Muscle of arm (tissue), 14 donors: ENCODE data around the gene ITGA5. TPM values are rescaled to one million over a fixed set of nuclear protein-coding genes. Genes with fewer than 3 reads are reported as not detected.

ENCODE experiments used
- DNase-seq: peaks from one replicate; pipeline ENCODE4 v3.0.0-alpha.2; 2013
- long read RNA-seq, 11 donors: transcript quantifications; one replicate each; lab custom pipeline, GENCODE V29; 2026
- polyA plus RNA-seq, 12 donors: library from polyadenylated mRNA; unstranded; fragments of 120-200 nt; gene quantifications; one replicate each; pipeline ENCODE4 v1.2.1, GENCODE V29; 2013; ENCODE audit not compliant: insufficient read length in 12 of 12

The ITGA5 gene
- 100 to 1,000 TPM in 9 of 12 donors, 10 to 100 TPM in 2, not detected in 1; 94.6 to 117 (median 107) TPM for polyA plus RNA-seq
- long read RNA-seq, donor 1, partial matches to known transcripts, result 0 of 1 reads
- long read RNA-seq, donor 1, other reads (novel, unspliced or antisense), result 0 of 1 reads
- long read RNA-seq, donor 2, full-length matches to known transcripts, result 6 of 20 reads
- long read RNA-seq, donor 2, partial matches to known transcripts, result 14 of 20 reads
- long read RNA-seq, donor 2, other reads (novel, unspliced or antisense), result 0 of 20 reads
- long read RNA-seq, donor 3, full-length matches to known transcripts, result 2 of 8 reads
- long read RNA-seq, donor 3, partial matches to known transcripts, result 6 of 8 reads
- long read RNA-seq, donor 3, other reads (novel, unspliced or antisense), result 0 of 8 reads
- long read RNA-seq, donor 4, full-length matches to known transcripts, result 1 of 1 reads
- long read RNA-seq, donor 4, partial matches to known transcripts, result 0 of 1 reads
- long read RNA-seq, donor 4, other reads (novel, unspliced or antisense), result 0 of 1 reads
- long read RNA-seq, donor 5, result 0 reads
- long read RNA-seq, donor 6, full-length matches to known transcripts, result 6 of 6 reads
- long read RNA-seq, donor 6, partial matches to known transcripts, result 0 of 6 reads
- long read RNA-seq, donor 6, other reads (novel, unspliced or antisense), result 0 of 6 reads
- long read RNA-seq, donor 7, partial matches to known transcripts, result 6 of 7 reads
- long read RNA-seq, donor 7, other reads (novel, unspliced or antisense), result 0 of 7 reads
- long read RNA-seq, donor 8, full-length matches to known transcripts, result 4 of 16 reads
- long read RNA-seq, donor 8, partial matches to known transcripts, result 12 of 16 reads
- long read RNA-seq, donor 8, other reads (novel, unspliced or antisense), result 0 of 16 reads
- long read RNA-seq, donor 9, full-length matches to known transcripts, result 3 of 8 reads
- long read RNA-seq, donor 9, partial matches to known transcripts, result 5 of 8 reads
- long read RNA-seq, donor 9, other reads (novel, unspliced or antisense), result 0 of 8 reads
- long read RNA-seq, donor 10, full-length matches to known transcripts, result 8 of 13 reads
- long read RNA-seq, donor 10, partial matches to known transcripts, result 5 of 13 reads
- long read RNA-seq, donor 10, other reads (novel, unspliced or antisense), result 0 of 13 reads
- long read RNA-seq, donor 11, full-length matches to known transcripts, result 2 of 16 reads
- long read RNA-seq, donor 11, partial matches to known transcripts, result 14 of 16 reads
- long read RNA-seq, donor 11, other reads (novel, unspliced or antisense), result 0 of 16 reads

DNA sequence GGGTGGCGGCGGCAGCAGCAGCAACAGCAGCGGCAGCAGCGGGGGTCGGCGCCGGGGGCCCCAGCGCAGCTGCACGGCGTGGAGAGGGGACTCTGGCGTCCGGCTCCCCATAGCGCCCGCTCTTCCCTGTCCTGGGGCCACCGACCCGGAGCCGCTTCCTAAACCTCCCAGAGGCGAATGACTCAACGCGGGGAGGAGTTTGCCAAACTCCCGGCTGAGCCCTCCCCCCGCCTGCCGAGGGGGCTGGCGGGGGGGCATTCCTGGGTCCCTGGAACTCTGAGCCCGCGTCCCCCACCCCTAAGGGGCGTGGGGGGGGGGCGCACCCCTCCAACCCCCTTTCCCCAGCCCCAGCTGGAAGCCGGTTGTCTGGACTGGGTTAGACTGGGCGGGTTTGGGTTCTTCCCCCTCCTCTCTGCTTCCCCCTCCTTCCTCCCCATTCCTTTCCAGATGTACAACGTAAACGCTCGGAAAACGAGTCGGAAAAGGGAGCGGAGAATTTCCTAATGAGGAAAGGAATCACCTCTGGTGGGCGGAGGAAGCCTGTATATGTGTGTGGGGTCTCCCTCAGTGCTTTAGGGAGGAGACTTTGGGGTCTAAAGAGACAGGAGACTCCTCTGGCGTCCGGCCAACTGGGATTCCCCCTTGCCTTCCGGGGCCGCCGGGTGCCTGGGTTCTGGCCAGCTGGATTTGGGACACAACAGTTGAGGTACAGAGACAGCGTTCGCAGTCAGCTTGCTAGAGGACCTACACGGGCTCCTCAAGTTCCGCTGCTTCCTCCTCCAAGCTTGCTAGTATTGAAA is at the start of gene ITGA5:
TSS of gene ITGA5 (minus strand) at position 179 of the 800 bp plus-strand sequence. CDS start at position 111, 68 bp downstream.
- peak; percentile 76 for DNase-seq

GRCh38 chr12:54465857-54466523 is 46.9 kb upstream of the ITGA5 start:
- no peak for DNase-seq

DNA sequence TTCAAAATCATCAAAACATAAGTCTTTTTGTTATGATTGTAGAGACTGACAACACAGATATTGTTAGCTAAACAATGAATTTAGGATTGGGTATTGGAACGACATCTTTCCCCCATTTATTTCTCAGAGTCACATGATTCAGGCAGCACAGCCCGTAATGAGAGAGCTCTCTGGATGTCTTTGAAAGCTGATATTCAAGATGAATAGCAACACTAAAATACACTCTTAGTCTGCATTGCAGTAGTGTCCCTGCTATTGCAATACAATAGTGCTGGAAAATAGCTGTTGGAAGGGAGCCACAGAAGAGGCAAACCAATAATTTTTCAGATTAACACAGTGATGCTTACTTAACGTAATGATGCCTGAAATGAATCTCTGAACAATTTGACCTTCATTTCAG is 44.4 kb upstream of the ITGA5 start:
- no peak for DNase-seq

DNA sequence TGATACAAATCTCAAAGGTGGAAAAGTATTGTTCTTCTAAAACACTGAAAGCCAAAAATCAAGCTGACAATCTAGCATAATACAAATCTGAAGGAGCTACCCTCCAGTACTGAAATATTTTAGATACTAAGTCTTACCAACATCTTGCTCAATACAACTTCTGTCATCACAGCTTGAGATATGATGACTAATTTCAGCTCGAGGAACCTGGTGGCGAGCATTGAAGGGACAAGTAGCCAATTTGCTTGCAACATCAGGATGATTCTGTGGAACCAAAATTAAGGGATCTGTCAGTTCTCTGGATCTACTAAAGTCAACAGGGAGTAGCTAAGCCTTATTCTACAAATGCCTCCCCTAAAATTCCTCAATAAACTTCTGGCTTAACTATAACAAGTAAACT is 44.0 kb upstream of the ITGA5 start:
- DNase-seq, result no peak

DNA sequence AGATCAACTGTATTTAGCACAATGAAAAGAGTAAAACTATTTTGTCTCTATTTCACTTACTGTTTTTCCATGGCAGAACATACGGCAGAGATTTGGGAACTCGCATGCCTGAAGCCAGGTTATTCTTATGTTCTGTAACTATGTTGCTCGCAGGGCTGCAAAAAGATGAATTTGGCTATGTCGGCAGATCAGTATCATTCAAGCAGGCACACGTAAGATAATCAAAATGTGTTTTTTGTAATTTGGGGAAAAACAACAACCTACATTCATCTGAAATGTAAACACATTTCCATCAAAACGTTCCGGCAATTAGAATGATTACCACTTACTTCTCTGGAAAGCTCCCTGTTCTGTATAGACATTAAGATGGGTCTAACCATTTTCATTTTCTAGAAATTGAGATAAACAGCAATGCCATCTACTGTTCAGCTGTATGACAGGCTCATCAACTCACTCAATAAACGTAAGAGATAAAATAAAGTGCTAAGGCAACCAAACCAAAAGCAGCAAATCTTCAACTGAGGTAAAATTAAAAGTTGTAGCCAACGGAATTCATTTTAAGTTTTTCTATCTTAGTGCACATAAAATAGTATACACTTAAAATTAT is 41.4 kb upstream of the ITGA5 start:
- no peak for DNase-seq

DNA sequence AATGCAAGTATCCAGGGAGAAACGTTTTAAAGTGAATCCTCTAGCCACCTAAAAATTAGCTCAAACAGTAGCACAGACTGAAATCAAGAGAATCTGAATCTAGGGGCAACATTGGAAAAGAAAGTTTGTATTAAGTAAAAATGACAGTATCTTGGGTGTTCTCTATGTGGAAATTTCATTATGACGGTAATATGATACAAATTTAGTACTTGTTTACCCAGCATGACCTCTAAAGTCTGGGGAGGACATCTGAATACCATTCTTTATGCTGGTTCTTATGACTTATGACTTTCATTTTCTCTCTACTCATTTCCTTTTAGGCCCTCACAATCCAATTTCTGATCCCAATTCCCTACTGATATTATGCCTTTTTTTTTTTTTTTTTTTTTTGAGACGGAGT is 40.3 kb upstream of the ITGA5 start:
- no peak for DNase-seq

GRCh38 chr12:54455760-54456469 is 36.8 kb upstream of the ITGA5 start:
- DNase-seq, result no peak

DNA sequence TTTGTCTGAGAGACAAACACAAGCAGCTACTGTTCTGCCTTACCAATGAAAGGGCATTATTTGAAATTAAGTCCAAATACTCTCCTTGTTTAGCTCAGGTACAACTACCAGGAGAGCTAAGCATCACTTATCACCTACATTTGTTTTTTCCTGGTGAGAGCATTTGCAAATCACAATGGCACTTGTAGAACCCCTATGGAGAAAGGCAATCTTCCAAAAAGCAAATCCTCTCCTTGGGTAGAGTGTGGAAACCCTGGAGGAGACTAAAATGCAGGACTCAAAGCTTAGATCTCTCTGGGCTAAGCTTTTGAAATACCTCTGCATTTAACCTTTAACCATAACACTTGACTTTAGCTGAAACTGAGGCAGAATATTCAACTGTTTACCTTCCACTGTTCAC is 33.6 kb upstream of the ITGA5 start:
- DNase-seq, result no peak

GRCh38 chr12:54448344-54448743 is 29.3 kb upstream of the ITGA5 start:
- no peak for DNase-seq

GRCh38 chr12:54447917-54448316 is 28.9 kb upstream of the ITGA5 start:
- no peak for DNase-seq

GRCh38 chr12:54444206-54444605 is 25.1 kb upstream of the ITGA5 start:
- DNase-seq, result no peak

GRCh38 chr12:54443446-54443845 is 24.4 kb upstream of the ITGA5 start:
- DNase-seq, result no peak

- DNase-seq, result no peak
Measured at GRCh38 chr12:54442961-54443360, 23.9 kb upstream of the ITGA5 start.

- no peak for DNase-seq
Measured at GRCh38 chr12:54442099-54442498, 23.0 kb upstream of the ITGA5 start.

DNA sequence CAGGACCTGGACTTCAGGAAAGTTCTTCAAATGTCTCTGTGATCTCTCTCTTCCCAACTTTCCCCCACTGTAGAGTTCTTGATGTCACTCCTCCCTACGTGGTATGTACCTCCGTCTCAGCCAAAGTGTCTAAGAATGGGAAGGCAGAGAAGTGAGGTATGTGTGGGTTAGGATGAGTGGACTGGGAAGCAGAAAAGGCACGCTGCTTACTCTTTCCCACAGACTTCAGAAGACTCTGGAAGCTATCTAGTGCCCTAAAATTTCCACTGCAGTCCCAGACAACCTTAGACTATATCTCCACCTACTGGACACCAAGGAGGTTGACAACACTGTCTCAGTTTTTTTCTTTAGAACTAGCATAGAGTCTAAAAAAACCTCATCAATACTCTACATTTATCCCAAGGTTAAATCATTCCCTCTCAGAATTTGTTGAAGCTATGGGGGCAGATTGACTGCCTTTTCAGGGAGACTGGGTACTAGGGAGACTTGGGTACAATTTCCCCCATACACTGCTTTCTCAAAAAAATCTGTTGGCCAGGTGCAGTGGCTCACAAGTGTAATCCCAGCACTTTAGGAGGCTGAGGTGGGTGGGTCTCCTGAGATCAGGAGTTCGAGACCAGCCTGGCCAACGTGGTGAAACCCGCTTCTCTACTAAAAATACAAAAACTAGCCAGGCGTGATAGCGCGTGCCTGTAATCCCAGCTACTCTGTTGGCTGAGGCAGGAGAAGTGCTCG is 20.6 kb upstream of the ITGA5 start:
- DNase-seq, result no peak

DNA sequence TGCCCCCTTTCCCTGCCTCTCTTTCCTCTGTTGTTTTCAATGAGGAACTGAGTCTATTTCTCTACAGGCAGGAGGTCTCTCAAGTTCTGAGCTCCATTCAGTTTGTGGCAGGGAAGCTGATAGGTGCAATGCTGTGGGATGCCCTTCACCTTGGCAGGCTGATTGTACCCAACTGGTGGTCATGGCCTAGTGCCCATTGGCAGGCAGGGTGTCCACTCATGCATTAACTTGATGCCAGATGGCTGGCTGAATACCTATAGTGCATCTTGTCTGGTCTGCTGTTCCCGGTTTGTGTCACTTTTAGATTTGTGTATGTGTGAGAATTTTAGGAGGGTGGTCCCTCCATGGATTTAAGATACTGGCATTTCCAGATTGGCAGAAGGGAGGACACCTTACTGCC is 20.0 kb upstream of the ITGA5 start:
- no peak for DNase-seq

DNA sequence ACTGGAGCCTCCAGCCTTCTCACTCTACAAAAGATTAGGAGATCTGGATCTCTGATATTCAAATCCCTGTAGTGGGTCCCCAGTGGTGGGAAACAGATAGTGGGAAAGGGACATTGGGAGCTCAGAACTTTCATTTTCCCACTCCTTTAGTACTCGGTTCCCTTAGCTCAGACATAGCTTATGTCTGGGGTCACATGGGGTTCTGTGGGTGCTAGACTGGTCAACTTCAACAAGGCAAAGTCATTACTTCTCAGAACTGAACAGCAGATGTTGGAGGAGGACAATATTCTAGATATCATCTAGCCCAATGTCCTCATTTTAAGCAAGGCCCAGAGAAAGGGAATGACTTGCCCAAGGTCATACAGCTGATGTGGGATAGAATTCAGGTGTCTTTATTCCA is 19.5 kb upstream of the ITGA5 start:
- no peak for DNase-seq

DNA sequence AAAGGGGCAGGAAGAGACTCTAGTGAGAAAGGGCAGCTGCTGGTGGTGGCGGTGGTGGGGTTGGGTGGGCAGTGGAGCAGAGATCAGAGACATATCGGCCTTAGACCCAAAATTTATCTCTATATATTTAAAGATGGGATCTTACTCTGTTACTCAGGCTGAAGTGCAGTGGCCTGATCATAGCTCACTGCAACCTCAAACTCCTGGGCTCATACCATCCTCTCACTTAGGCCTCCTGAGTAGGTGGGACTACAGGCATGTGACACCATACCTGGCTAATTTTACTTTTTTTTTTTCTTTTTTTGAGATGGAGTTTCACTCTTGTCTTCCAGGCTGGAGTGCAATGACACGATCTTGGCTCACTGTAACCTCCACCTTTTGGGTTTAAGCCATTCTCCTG is 18.6 kb upstream of the ITGA5 start:
- no peak for DNase-seq

DNA sequence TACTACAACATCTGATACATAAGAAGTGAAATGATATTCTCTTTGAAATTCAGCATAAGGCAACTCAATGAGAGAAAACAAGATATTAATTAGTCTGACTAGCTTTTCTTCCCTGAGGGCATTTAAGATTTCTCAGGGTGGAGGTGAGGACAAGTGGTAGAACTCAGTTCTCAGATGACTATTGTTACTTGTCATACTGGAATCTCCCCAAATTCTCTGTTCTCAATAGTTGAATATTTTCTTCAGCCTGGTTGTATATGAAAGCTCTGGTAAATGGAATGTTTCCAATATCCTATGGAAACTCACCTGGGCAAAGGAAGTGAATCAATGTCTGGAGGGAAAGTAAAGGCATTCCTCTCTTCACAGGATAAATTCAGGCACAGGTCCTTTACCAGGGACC is 18.2 kb upstream of the ITGA5 start:
- no peak for DNase-seq
